HEK293 (cell line): Measurements from ENCODE around the gene FRY.
A peak's percentile ranks its signal among the peaks of the same experiment; 100 is the strongest.

ENCODE experiments used
- CTCF ChIA-PET: fragments of 350-600 bp; formaldehyde crosslinking; extraction: SDS; loops from one replicate; lab custom pipeline; 2021; ENCODE audit warnings: antibody characterized with exemption; lab: Yijun Ruan, JAX
- POLR2A ChIA-PET: fragments of 300-600 bp; formaldehyde crosslinking; extraction: SDS; loops from one replicate; lab custom pipeline; 2020; ENCODE audit warnings: antibody characterized with exemption, inconsistent platforms; lab: Yijun Ruan, JAX
- H3K27ac ChIP-seq: fragments of 200-500 bp; sonication (Bioruptor generic); 2 replicates; pipeline ENCODE4 v1.5.1; 2014; ENCODE audit warnings: low read depth, low read length, control low read depth, inconsistent platforms; ENCODE audit errors: extremely low read depth
- H3K36me3 ChIP-seq, 2 experiments: fragments of 200-500 bp in 1 of 2; sonication (Bioruptor generic) in 1 of 2; 1 replicate in 1 of 2; 2 replicates in 1 of 2; pipeline ENCODE4 v1.5.1; 2014 to 2017; ENCODE audit warnings: inconsistent platforms in 2 of 2, low read length in 2 of 2; ENCODE audit not compliant: control insufficient read depth in 2 of 2, insufficient read depth in 1 of 2
- H3K4me1 ChIP-seq: fragments of 200-500 bp; sonication (Bioruptor generic); 2 replicates; pipeline ENCODE4 v1.5.1; 2014; ENCODE audit warnings: mild to moderate bottlenecking, low read length, inconsistent platforms; ENCODE audit not compliant: control insufficient read depth, insufficient read depth
- H3K4me3 ChIP-seq: 2 replicates; pipeline ENCODE4 v1.5.1; 2011; ENCODE audit warnings: low read depth, mild to moderate bottlenecking, control low read depth, low read length, moderate library complexity
- H3K9me3 ChIP-seq: fragments of 200-500 bp; sonication (Bioruptor generic); 2 replicates; pipeline ENCODE4 v1.5.1; 2014; ENCODE audit warnings: low read depth, low read length, inconsistent platforms; ENCODE audit not compliant: control insufficient read depth, insufficient read depth
- BCL11A ChIP-seq: fragments of 450-650 bp; formaldehyde crosslinking; IDR thresholded peaks from 2 replicates; pipeline ENCODE4 v1.5.1; 2016; ENCODE audit warnings: low read depth, missing biosample characterization, missing genetic modification characterization
- OSR2 ChIP-seq: fragments of 450-650 bp; formaldehyde crosslinking; IDR thresholded peaks from 2 replicates; pipeline ENCODE4 v1.5.1; 2016; ENCODE audit warnings: missing biosample characterization, missing genetic modification characterization
- SALL2 ChIP-seq: fragments of 450-650 bp; formaldehyde crosslinking; IDR thresholded peaks from 2 replicates; pipeline ENCODE4 v1.5.0; 2017; ENCODE audit warnings: missing biosample characterization, mild to moderate bottlenecking, missing genetic modification characterization, borderline replicate concordance
- SCRT2 ChIP-seq: fragments of 450-650 bp; formaldehyde crosslinking; IDR thresholded peaks from 2 replicates; pipeline ENCODE4 v1.5.1; 2016; ENCODE audit warnings: missing biosample characterization, missing genetic modification characterization
- ZEB2 ChIP-seq: fragments of 450-650 bp; formaldehyde crosslinking; IDR thresholded peaks from 2 replicates; pipeline ENCODE4 v1.5.1; 2016; ENCODE audit warnings: missing biosample characterization, missing genetic modification characterization
- ZIC2 ChIP-seq: fragments of 450-650 bp; formaldehyde crosslinking; IDR thresholded peaks from 2 replicates; pipeline ENCODE4 v1.5.1; 2016; ENCODE audit warnings: missing biosample characterization, missing genetic modification characterization
- ZNF10 ChIP-seq: fragments of 450-650 bp; formaldehyde crosslinking; IDR thresholded peaks from 2 replicates; pipeline ENCODE4 v1.5.1; 2017; ENCODE audit warnings: missing biosample characterization, missing genetic modification characterization
- ZNF155 ChIP-seq: fragments of 450-650 bp; formaldehyde crosslinking; IDR thresholded peaks from 2 replicates; pipeline ENCODE4 v1.5.1; 2016; ENCODE audit warnings: missing biosample characterization, missing genetic modification characterization
- ZNF175 ChIP-seq: fragments of 450-650 bp; formaldehyde crosslinking; IDR thresholded peaks from 2 replicates; pipeline ENCODE4 v1.5.1; 2016; ENCODE audit warnings: missing biosample characterization, missing genetic modification characterization
- ZNF184 ChIP-seq: fragments of 450-650 bp; IDR thresholded peaks from 2 replicates; pipeline ENCODE4 v1.5.1; 2018; ENCODE audit warnings: missing biosample characterization, mild to moderate bottlenecking, missing genetic modification characterization
- ZNF37A ChIP-seq: fragments of 450-650 bp; IDR thresholded peaks from 2 replicates; pipeline ENCODE4 v1.5.1; 2018; ENCODE audit warnings: missing biosample characterization, missing genetic modification characterization
- ZNF423 ChIP-seq: fragments of 450-650 bp; formaldehyde crosslinking; IDR thresholded peaks from 2 replicates; pipeline ENCODE4 v1.5.1; 2016; ENCODE audit warnings: missing biosample characterization, missing genetic modification characterization
- ZNF473 ChIP-seq: fragments of 450-650 bp; formaldehyde crosslinking; IDR thresholded peaks from 2 replicates; pipeline ENCODE4 v1.5.1; 2017; ENCODE audit warnings: missing biosample characterization, missing genetic modification characterization
- ZNF548 ChIP-seq: fragments of 450-650 bp; formaldehyde crosslinking; IDR thresholded peaks from 2 replicates; pipeline ENCODE4 v1.5.1; 2016; ENCODE audit warnings: missing biosample characterization, missing genetic modification characterization
- ZNF549 ChIP-seq: fragments of 450-650 bp; IDR thresholded peaks from 2 replicates; pipeline ENCODE4 v1.5.1; 2018; ENCODE audit warnings: missing biosample characterization, missing genetic modification characterization, mild to moderate bottlenecking, inconsistent platforms, moderate library complexity
- ZNF558 ChIP-seq: fragments of 450-650 bp; formaldehyde crosslinking; IDR thresholded peaks from 2 replicates; pipeline ENCODE4 v1.5.1; 2016; ENCODE audit warnings: missing biosample characterization, missing genetic modification characterization
- ZNF629 ChIP-seq: fragments of 450-650 bp; formaldehyde crosslinking; IDR thresholded peaks from 2 replicates; pipeline ENCODE4 v1.5.1; 2017; ENCODE audit warnings: missing biosample characterization, missing genetic modification characterization
- ZNF658 ChIP-seq: fragments of 450-650 bp; formaldehyde crosslinking; IDR thresholded peaks from 2 replicates; pipeline ENCODE4; 2016; ENCODE audit warnings: missing biosample characterization, missing genetic modification characterization
- ZNF701 ChIP-seq: fragments of 450-650 bp; formaldehyde crosslinking; IDR thresholded peaks from 2 replicates; pipeline ENCODE4 v1.5.1; 2016; ENCODE audit warnings: missing biosample characterization, missing genetic modification characterization
- ZNF791 ChIP-seq: fragments of 450-650 bp; formaldehyde crosslinking; IDR thresholded peaks from 2 replicates; pipeline ENCODE4 v1.5.1; 2016; ENCODE audit warnings: missing biosample characterization, missing genetic modification characterization
- TF ChIP-seq, protein P1 (sequence below): fragments of 450-650 bp; formaldehyde crosslinking; IDR thresholded peaks from 2 replicates; pipeline ENCODE4 v1.5.1; 2017; ENCODE audit warnings: missing biosample characterization, mild to moderate bottlenecking, missing genetic modification characterization, moderate library complexity

The FRY gene

DNA sequence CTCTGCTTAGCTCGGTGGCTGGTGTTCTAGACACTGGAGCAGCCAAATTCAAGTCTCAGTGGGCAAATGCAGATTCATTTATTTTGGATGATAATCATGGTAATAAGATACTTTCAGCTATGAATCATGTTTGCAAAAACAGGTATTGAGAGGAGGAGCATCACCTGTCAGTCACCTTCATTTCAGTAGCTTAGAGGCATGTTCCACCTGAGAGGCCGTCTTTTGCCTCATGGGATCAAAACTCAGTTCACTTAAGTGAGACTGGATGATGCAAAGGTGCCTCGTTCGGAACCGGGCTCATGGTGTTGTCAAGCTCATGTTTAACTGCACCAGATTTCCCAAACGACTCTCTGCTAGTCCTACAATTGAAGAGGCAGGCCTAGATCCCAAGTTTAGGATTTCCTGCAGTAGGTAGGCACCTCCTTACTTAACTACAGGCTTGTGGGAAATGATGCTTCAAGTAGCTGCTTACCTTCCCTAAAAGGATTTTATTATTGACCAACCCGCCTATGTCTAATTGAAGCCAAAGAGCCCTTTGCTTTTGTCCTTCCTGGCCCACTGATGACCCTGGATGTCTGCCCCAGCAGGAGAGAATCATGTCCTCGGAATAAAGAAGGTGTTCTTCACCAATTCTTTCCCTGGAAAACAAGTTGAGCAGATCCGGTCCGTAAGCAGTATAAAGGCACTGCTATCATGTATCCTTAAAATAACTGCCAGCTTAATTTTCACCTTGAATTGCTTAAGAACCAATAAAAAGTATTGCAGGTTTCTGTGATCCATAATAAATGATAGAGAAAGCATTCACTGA lies 223.5 kb downstream of the FRY start:
- H3K27ac ChIP-seq, result no peak overlapping the region
- no peak overlapping the region for H3K4me3 ChIP-seq
- CTCF ChIA-PET, result interaction anchor here (1.0 to 2.7 kb wide), 4 partner anchors 9 to 345 kb away, joined by 3 to 22 read pairs (median 4); no protein-coding TSS in a partner anchor
- H3K36me3 ChIP-seq, result no peaks in the 10 kb centered on the region
- TF ChIP-seq, protein P1, sequence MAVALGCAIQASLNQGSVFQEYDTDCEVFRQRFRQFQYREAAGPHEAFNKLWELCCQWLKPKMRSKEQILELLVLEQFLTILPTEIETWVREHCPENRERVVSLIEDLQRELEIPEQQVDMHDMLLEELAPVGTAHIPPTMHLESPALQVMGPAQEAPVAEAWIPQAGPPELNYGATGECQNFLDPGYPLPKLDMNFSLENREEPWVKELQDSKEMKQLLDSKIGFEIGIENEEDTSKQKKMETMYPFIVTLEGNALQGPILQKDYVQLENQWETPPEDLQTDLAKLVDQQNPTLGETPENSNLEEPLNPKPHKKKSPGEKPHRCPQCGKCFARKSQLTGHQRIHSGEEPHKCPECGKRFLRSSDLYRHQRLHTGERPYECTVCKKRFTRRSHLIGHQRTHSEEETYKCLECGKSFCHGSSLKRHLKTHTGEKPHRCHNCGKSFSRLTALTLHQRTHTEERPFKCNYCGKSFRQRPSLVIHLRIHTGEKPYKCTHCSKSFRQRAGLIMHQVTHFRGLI (tag by site-specific recombination), result no peak
- TF ChIP-seq ZEB2 (tag by site-specific recombination) (no peak), ZNF548 (tag by site-specific recombination) (no peak), BCL11A (tag by site-specific recombination) (no peak), ZNF423 (no peak), ZNF549 (tag by site-specific recombination) (no peak), ZNF791 (tag by site-specific recombination) (no peak), OSR2 (tag by site-specific recombination) (no peak), ZNF175 (tag by site-specific recombination) (no peak), ZIC2 (tag by site-specific recombination) (no peak), ZNF558 (tag by site-specific recombination) (no peak)
- POLR2A ChIA-PET, result interaction anchor here (0.6 to 0.9 kb wide), 2 partner anchors 60 to 402 kb away, joined by 3 to 8 read pairs; partner anchors contain the start of genes BRCA2 and ZAR1L
- H3K9me3 ChIP-seq, result no peaks in the 10 kb centered on the region
- no peaks in the 10 kb centered on the region for H3K4me1 ChIP-seq

DNA sequence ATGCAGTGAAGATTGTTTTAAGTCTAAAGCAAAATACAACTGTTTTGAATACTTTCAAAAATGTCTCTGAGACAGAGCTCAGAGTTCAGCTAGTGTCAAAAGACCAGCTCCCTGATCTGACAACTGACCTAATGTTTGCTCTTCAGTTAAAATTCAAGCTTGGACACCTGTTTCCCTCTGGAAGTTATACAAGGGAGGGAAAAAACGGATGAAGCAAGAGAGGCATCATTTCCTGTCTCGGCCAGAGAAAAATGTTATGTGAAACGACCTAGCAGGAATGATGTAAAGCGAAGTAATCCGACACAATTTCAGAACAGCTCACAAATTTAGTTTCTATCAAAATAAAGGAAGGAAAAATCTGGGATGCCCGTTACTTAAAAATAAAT lies 224.1 kb downstream of the FRY start:
- Histone ChIP-seq H3K36me3 (no peaks in the 10 kb centered on the region), H3K27ac (no peak overlapping the region), H3K9me3 (no peaks in the 10 kb centered on the region), H3K4me1 (no peaks in the 10 kb centered on the region), H3K4me3 (no peak overlapping the region)
- 0 out of 2 replicates have a peak, but pooled peaks have one; percentile 10 for TF ChIP-seq SCRT2
- no peak for TF ChIP-seq ZNF629 (tag by site-specific recombination)
- ChIA-PET CTCF (interaction anchor here (1.0 to 2.7 kb wide), 4 partner anchors 10 to 346 kb away, joined by 3 to 22 read pairs (median 4); no protein-coding TSS in a partner anchor), POLR2A (interaction anchor here (0.9 kb wide), 1 partner anchor 60 kb away, joined by 3 read pairs; the partner anchor contains the start of genes BRCA2 and ZAR1L)

DNA sequence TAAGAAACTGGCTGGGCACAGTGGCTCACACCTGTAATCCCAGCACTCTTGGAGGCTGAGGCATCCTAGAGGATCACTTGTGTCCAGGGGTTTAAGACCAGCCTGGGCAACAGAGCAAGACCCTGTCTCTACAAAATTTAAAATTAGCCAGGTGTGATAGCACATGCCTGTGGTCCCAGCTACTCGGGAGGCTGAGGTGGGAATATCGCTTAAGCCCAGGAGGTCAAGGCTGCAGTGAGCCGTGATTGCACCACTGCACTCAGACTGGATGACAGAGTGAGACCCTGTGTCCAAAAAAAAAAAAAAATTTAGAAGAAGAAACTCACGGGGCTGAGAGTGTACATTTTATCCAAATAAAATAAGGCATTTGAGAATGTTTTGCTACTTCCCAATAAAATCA lies 224.7 kb downstream of the FRY start:
- Histone ChIP-seq H3K36me3 (no peaks in the 10 kb centered on the region), H3K4me3 (no peak overlapping the region), H3K27ac (no peak overlapping the region), H3K4me1 (no peaks in the 10 kb centered on the region), H3K9me3 (no peaks in the 10 kb centered on the region)
- CTCF ChIA-PET, result interaction anchor here (2.7 kb wide), 1 partner anchor 10 kb away, joined by 22 read pairs; no protein-coding TSS in a partner anchor
- POLR2A ChIA-PET, result interaction anchor here (0.9 kb wide), 1 partner anchor 59 kb away, joined by 3 read pairs; the partner anchor contains the start of genes BRCA2 and ZAR1L
- TF ChIP-seq ZNF658 (tag by site-specific recombination) (no peak), SALL2 (tag by site-specific recombination) (no peak), ZNF155 (tag by site-specific recombination) (no peak), ZNF473 (tag by site-specific recombination) (no peak), ZNF10 (tag by site-specific recombination) (no peak), ZNF184 (tag by site-specific recombination) (no peak), ZNF701 (tag by site-specific recombination) (no peak), ZNF37A (no peak)
